ACHN (cell line): ENCODE data around the gene PHF2.

Source experiments
- DNase-seq: peaks from one replicate; pipeline ENCODE4 v3.0.0-alpha.2; 2015
- in situ Hi-C: cut with HindIII; loops from 2 replicates; pipeline ENCODE4 v1.10.0; 2017; ENCODE audit warnings: low sequenced_read_pairs, low pct_ligation_motif_present, low pct_unique_long_range_greater_than_20kb

PHF2 gene

DNA sequence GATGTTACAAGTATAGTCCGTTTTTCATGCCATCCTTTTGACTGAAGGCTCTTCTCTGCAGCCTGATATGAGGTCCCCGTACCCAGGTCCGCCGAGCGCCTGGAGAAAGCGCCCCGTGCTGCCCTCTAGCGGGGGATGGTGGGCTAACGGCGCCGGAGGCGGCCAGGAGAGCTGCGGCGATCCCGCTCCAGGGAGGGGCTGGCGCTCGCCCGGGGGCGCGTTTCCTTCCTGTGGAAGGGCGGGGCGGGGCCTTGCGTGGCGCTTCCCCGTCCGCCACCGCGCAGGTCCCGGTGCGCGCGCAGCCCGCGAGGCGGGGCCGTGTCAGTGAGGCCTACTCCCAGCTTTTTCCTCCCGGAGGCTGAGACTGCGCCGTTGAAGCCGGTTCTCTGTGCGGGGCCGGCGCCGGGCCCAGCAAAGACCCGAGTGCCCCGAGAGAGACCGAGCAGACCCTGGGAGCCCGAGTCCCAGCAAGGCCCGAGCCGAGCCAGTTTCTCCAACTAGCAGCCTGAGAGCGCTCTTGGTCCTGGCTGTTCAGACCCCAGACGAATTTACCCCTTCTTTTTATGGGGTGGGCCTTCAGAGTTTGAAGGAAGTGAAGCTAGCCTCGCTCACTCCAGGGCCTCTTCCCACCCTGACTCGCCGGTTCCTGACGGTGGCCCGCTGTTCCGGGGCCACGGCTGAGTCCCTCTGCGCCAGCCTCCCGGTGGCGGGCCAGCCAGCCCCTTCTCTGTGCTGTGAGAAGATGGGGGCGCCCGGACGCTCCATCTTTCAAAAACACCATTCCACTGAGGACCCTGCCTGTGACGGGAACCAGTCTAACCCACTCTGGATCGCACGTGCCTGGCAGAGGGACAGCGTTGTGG lies 9.7 kb upstream of the PHF2 start:
- in situ Hi-C loops = no loop called here
- DNase-seq = peak; percentile 92

DNA sequence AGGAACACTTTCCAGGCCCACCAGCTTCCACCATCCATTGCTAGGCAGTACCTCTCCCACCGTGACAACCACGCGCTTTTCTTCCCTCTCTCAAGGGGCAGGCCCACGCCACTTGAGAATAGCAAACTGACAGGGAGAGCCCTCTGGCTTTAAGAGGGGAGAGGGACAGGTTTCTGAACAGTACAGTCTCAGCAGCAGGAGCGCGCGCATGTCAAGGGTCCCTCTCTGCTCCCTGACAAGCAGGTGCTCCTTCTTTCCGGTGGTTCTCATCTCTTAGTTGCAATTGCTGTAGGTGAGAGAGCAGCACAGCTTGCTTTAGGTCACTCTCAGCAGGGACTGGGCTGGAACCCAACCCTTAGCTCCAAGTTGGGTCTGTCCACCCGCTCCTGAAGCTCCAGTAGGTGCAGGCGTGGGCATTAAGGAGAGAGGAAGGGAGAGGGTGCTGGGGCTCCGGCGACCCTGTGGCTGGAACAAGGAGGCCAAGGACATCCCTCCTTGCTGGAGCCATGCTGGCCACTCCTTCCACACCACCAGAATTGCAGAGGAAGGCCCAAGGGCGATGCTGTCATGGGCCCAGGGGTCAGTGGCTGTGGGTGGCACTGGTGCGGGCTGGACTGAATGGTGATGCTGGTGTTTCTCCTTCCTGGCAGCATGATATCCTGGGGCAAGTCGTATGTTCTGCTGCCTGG lies 9.0 kb upstream of the PHF2 start:
- in situ Hi-C loops = no loop called here
- no peak for DNase-seq

GRCh38 chr9:93568169-93568568 lies 8.2 kb upstream of the PHF2 start:
- in situ Hi-C loops = no loop called here
- DNase-seq = no peak

- in situ Hi-C loops = no loop called here
- no peak for DNase-seq
Observed at GRCh38 chr9:93569621-93570174, 6.7 kb upstream of the PHF2 start.

DNA sequence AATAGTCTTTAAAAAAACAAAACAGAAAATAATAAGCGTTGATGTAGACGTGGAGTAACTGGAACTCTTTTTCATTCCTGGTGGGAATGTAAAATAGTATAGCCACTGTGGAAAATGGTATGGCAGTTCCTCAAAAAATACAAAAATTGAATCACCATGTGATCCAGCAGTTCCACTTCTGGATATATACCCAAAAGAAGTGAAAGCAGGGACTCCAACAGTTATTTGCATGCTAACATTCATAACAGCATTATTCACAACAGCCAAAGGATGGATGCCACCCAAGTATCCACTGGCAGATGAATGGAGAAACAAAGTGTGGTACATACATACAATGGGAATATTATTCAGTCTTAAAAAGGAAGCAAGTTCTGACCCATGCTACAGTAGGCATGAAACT lies 4.2 kb upstream of the PHF2 start:
- in situ Hi-C loops = no loop called here
- DNase-seq = no peak

GRCh38 chr9:93572636-93573515 lies 3.5 kb upstream of the PHF2 start:
- in situ Hi-C loops = no loop called here
- DNase-seq = no peak

GRCh38 chr9:93573516-93573828 lies 2.9 kb upstream of the PHF2 start:
- in situ Hi-C loops = no loop called here
- DNase-seq = no peak

DNA sequence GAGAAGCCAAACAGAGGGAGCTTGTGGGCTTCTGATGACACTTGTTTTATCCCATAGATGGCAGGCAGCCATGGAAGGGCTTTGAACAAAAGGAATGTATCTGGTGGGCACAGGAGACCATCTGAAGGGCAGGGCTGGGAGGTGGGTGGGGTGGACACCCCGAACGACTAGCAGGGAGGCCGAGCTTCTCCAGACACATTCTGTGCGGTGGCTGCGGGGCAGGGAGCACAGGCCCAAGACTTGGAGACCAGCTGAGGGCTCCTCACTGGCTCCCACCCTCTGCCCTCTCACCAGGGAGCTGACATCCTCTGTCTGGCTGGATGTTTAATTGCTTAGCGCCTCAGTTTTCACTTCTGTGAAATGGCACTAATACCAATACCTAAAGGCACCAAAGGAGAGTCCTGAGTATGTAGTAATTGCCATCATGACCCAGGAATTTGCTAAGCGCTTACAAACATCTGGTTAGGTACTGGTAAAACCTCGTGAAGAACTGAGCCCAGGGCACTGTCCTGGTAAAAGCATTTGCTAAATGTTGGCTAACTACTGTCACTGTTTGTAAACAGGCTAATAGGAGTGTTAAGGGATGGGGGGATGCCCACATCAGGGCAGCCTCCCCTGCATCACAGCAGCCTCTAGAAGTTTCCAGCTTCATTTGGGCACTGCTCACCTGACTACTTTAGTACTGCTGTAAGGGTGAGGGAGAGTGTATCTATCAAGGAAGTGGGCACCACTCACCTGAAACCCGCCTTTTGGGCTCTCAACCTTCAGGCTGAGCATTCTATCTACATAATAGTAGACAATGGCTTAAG lies 2.1 kb upstream of the PHF2 start:
- no peak for DNase-seq
- in situ Hi-C loops = no loop called here

DNA sequence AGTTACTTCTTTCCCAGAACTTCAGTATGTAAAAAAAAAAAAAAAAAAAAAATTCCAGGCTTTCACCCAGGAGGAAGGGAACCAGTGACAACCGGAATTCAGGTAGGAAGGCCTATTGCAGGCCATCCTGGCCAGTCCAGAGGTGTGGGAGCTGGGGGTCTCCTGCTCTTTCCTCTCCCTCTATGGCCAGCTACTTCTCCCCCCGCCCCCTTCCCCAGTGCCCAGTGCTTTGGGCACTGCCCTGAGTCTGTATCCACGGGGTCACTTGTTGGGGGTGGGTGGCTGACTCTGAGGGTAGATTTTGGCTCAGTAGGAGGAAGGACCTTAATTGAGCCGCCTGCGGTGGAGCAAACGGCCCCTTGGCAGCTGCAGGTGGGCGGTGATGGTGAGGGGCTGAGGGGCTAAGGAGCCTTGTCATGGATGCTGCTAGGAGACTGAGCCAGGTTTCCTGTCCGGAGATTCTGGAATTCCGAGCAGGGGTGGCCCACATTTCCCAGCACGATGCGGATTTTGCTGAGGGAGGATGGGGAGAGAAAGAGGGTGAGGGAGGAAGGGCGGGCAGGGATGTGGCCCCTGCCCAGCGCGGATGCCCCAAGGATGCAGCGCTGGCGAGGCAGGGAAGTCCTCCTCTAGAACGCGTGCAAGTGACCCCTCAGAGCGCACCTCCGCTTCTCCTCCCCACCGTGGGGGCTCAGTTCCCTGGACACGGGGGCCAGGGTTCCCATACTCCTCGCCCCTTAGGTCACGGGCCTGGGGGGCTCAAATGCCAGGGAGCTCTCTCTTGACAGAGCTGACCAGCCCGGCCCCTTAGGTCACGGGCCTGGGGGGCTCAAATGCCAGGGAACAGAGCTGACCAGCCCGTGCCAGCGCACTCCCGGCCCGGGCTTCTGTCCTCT lies 1.2 kb upstream of the PHF2 start:
- no peak for DNase-seq
- in situ Hi-C loops = no loop called here

DNA sequence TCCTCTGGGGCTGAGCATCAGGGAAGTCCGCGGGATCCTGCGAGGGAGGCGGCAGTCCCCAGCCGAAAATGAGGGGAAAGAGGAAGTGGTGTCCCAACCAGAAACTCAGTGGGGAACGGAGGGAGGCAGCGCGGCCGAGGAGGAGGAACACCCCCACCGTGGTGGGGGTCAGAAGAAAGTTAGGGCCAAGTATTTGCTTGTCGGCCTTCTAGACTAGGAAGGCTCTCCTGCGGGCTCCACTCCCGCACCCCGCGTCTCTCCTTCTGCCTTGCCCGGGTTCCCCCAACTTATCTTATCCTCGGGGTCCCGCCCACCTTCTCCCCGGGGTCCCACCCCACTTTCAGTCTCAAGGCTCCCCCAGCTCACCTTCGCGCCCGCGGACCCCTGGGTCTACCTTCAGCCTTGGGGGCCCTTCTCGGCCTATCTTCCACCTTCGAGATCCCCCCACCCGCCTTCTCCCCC lies 557 bp upstream of the PHF2 start:
- peak; percentile 21 for DNase-seq
- in situ Hi-C loops = no loop called here

DNA sequence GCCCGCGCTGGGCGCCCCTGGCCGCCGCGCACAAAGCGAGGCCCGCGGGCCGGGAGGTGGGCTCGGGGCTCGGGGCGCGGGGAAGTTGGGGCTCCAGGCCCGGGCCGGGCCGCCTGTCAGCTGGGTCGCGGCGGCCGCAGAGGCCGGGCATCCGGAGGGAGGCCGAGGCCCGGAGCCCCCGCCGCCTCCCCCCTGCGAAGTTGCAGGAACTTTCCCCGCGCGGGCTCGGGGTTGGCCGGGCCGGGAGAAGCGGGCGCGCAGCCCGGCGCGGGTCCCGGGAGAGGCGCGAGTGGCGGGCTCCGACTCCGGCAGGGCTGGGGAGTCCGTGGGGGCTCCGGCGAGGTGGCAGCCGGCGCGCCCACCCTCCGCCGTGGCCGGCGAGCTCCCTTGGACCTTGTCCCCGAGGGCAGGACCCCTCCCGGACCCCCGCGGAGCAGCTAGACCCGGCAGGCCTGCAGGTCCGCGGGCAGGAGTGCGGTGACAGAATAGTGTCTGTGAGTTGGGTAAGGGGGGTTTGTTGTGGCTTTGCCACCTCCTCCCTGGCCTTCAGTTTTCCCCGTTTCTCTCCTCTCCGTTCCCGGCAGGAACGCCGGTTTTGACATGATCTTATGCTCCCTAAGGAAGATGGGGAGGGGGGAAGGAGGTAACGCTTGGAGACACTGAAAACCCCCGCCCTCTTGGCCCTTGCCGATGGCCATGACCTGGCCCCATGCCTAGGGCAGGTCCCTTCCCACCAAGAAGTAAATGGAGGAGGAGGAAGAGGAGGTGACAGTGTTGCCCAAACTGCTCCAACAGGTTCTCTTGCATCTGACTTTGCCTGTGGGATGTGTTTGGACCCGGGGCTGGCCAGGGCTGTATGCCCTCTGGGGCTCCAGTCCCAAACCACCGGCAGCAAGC lies 942 bp downstream of the PHF2 start:
- no peak for DNase-seq
- in situ Hi-C loops = no loop called here

DNA sequence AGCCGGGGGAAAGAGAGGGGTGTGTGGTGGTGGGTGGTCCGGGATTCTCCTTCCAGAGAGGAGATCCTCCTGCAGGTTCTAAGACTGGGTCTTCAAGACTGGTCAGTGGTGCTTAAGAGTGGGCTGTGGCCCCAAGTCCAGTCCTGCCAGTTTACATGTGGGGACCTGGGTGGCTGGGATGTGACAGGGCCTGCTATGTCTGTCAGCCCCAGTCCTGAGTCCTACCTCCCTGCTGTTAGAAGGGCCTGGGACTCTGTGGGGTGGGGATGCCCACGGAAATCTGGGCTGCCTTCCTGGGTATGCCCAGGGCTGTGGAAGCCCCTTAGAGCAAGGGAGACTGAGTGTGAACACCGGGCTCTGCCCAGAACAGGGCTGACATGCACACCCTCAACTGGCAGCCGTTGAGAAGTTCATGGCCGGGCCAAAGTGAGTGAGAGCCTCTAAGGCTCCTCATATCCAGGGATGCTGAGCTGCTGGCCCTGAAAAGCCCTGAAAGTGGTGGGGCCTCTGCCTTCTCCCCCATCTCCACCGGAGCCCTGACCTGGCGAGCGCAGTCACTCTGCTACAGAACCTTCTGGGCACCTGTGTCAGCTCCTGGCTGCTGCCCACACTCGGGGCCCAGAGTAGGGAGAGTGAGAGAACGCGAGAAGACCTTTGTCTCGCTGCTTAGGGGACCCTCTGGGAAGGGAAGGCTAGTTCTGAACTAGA lies 1.7 kb downstream of the PHF2 start:
- DNase-seq = no peak
- in situ Hi-C loops = no loop called here

DNA sequence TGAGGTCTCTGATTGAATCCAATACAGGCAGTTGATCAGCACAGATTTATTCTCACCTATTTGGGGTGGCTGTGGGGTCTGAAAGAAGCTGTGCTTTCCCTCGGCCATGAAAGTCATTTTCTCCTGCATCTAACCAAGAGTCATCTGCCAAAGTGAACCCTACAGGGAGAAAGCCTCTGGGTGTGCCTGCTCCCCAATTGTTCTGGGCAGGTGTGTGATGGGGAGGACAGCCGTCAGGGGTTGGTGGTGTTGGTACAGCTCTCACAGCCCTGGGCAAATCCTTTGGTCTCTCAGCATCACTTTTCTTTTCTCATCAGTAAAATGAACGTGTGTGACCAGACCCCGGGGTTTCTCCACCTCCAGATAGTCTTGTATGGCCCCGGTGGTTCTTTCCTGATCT lies 2.5 kb downstream of the PHF2 start:
- DNase-seq = no peak
- in situ Hi-C loops = no loop called here

- DNase-seq = no peak
- in situ Hi-C loops = no loop called here
Observed at GRCh38 chr9:93579711-93580516, 3.5 kb downstream of the PHF2 start.
